GM12878 (cell line): ENCODE results near the gene ARHGEF10L. TPM values are rescaled to one million over a fixed set of nuclear protein-coding genes. Genes with fewer than 3 reads are reported as not detected.

Source experiments
- ATAC-seq: fragments of 200-7000 bp; cut with Tn5 transposase; 3 replicates; pipeline ENCODE4 v1.9.1; 2020; ENCODE audit warnings: mild to moderate bottlenecking, moderate library complexity
- BruUV-seq: library from RNA; stranded (reverse); fragments of 400-500 nt; replicated peaks from 2 replicates; lab custom pipeline; 2021; lab: Mats Ljungman, UMichigan
- CTCF ChIA-PET: fragments of 300-600 bp; sonication (Branson Sonifier 250); formaldehyde crosslinking; extraction: SDS; loops from one replicate; lab custom pipeline; 2021; ENCODE audit warnings: inconsistent platforms; lab: Yijun Ruan, JAX
- POLR2A ChIA-PET: fragments of 350-600 bp; formaldehyde crosslinking; extraction: SDS; loops from one replicate; lab custom pipeline; 2021; ENCODE audit warnings: inconsistent platforms; lab: Charles Lee
- RAD21 ChIA-PET: fragments of 300-600 bp; sonication (Branson Sonifier 250); formaldehyde crosslinking; loops from one replicate; lab custom pipeline; 2023; ENCODE audit warnings: antibody characterized with exemption; ENCODE audit not compliant: unreplicated experiment; lab: Charles Lee
- SMC1A ChIA-PET: fragments of 300-600 bp; sonication (Branson Sonifier 250); formaldehyde crosslinking; loops from one replicate; lab custom pipeline; 2023; ENCODE audit not compliant: unreplicated experiment, uncharacterized antibody; lab: Charles Lee
- DNase-seq: peaks from one replicate; pipeline ENCODE4 v3.0.0-alpha.2; 2011; ENCODE audit warnings: low read depth, low spot score
- FAIRE-seq: peaks from 3 replicates; lab custom pipeline; 2011; peaks lifted over from hg19 to GRCh38; lab: Jason Lieb, UNC
- H2AFZ ChIP-seq: 2 replicates; pipeline ENCODE4 v1.6.0; 2011; ENCODE audit warnings: low read depth, low read length, control low read depth; ENCODE audit not compliant: control insufficient read depth
- H3K27ac ChIP-seq: 2 replicates; pipeline ENCODE4 v1.5.1; 2011; ENCODE audit warnings: control low read depth; ENCODE audit not compliant: control insufficient read depth, insufficient read depth
- H3K27me3 ChIP-seq, 2 experiments: replicated peaks in 1 of 2; 2 replicates each; pipeline versions ENCODE4 v1.6.0 to v1.6.1; 2011; ENCODE audit warnings: low read length in 1 of 2; ENCODE audit not compliant: control insufficient read depth in 2 of 2, insufficient read depth in 2 of 2
- H3K36me3 ChIP-seq, 2 experiments: 2 replicates each; pipeline ENCODE4 v1.5.1; 2011; ENCODE audit warnings: low read length in 1 of 2; ENCODE audit not compliant: control insufficient read depth in 2 of 2, insufficient read depth in 2 of 2
- H3K4me1 ChIP-seq: 2 replicates; pipeline ENCODE4 v1.6.1; 2011; ENCODE audit warnings: mild to moderate bottlenecking, low read length, moderate library complexity, mixed read lengths; ENCODE audit not compliant: control insufficient read depth, insufficient read depth
- H3K4me2 ChIP-seq: 2 replicates; pipeline ENCODE4 v1.6.0; 2011; ENCODE audit warnings: control low read depth; ENCODE audit not compliant: control insufficient read depth, insufficient read depth
- H3K4me3 ChIP-seq: fragments of 200-600 bp; sonication (generic); 2 replicates; pipeline ENCODE4 v1.5.1; 2016
- H3K79me2 ChIP-seq: 2 replicates; pipeline ENCODE4 v1.6.0; 2011; ENCODE audit warnings: low read length; ENCODE audit not compliant: control insufficient read depth, insufficient read depth
- H3K9ac ChIP-seq: 2 replicates; pipeline ENCODE4 v1.8.0; 2011; ENCODE audit warnings: low read length, control low read depth, mixed read lengths; ENCODE audit not compliant: control insufficient read depth, insufficient read depth
- H3K9me3 ChIP-seq: replicated peaks from 3 replicates; pipeline ENCODE4 v1.5.1; 2011; ENCODE audit warnings: mild to moderate bottlenecking, low read length; ENCODE audit not compliant: control insufficient read depth, insufficient read depth
- H4K20me1 ChIP-seq: 2 replicates; pipeline ENCODE4 v1.6.0; 2011; ENCODE audit not compliant: control insufficient read depth, insufficient read depth
- BRCA1 ChIP-seq: IDR thresholded peaks from 2 replicates; pipeline ENCODE4 v1.6.1; 2011; ENCODE audit warnings: low read depth, low read length, improper control_type of control experiment
- GATAD2B ChIP-seq: fragments of 450-650 bp; conservative IDR thresholded peaks from 2 replicates; pipeline ENCODE4 v1.6.1; 2017; ENCODE audit warnings: low read depth, mild to moderate bottlenecking, moderate library complexity
- HCFC1 ChIP-seq: fragments of 150-350 bp; IDR thresholded peaks from 2 replicates; pipeline ENCODE4 v1.6.1; 2014; ENCODE audit warnings: low read length
- HSF1 ChIP-seq: fragments of 150-350 bp; IDR thresholded peaks from 2 replicates; pipeline ENCODE4 v1.6.1; 2014; ENCODE audit warnings: mild to moderate bottlenecking, low read depth, low read length
- IKZF2 ChIP-seq, 2 experiments: fragments of 450-650 bp; IDR thresholded peaks; 2 replicates each; pipeline ENCODE4 v1.6.1; 2017; ENCODE audit warnings: mild to moderate bottlenecking in 2 of 2, moderate library complexity in 2 of 2
- PAX5 ChIP-seq: IDR thresholded peaks from 2 replicates; pipeline ENCODE4 v1.6.1; 2011; ENCODE audit warnings: low read depth, low read length, borderline replicate concordance
- PBX3 ChIP-seq: IDR thresholded peaks from 2 replicates; pipeline ENCODE4 v1.6.1; 2011; ENCODE audit warnings: mild to moderate bottlenecking, low read depth, low read length, moderate library complexity; ENCODE audit not compliant: insufficient replicate concordance
- RAD21 ChIP-seq: IDR thresholded peaks from 2 replicates; pipeline ENCODE4 v1.6.1; 2011; ENCODE audit warnings: mild to moderate bottlenecking, low read depth, low read length, moderate library complexity; ENCODE audit not compliant: insufficient read depth
- SKIL ChIP-seq: fragments of 450-650 bp; IDR thresholded peaks from 2 replicates; pipeline ENCODE4 v1.6.1; 2017; ENCODE audit warnings: mild to moderate bottlenecking, low read depth, inconsistent platforms; ENCODE audit not compliant: poor library complexity, severe bottlenecking
- SRF ChIP-seq, 2 experiments: IDR thresholded peaks; 2 replicates each; pipeline ENCODE4 v1.6.1; 2011; ENCODE audit warnings: low read depth in 2 of 2, low read length in 2 of 2, mild to moderate bottlenecking in 1 of 2, moderate library complexity in 1 of 2
- SUZ12 ChIP-seq: fragments of 200-600 bp; sonication (generic); IDR thresholded peaks from one replicate; pipeline ENCODE4 v1.6.1; 2018; ENCODE audit warnings: antibody characterized with exemption, mild to moderate bottlenecking; ENCODE audit not compliant: unreplicated experiment
- ZBTB33 ChIP-seq: fragments of 450-650 bp; IDR thresholded peaks from 2 replicates; pipeline ENCODE4 v1.6.1; 2017; ENCODE audit warnings: mild to moderate bottlenecking
- ZNF217 ChIP-seq: fragments of 450-650 bp; IDR thresholded peaks from 2 replicates; pipeline ENCODE4 v1.6.1; 2017; ENCODE audit warnings: antibody characterized with exemption, mild to moderate bottlenecking
- WGBS: methylation state at CpG from one replicate; pipeline ENCODE4 v1.1.6; 2016; ENCODE audit warnings: low lambda C conversion rate; ENCODE audit not compliant: insufficient replicate concordance, insufficient coverage; ENCODE audit errors: missing lambda C conversion rate; 5-methylcytosine and 5-hydroxymethylcytosine counted together
- in situ Hi-C: fragments of 300-500 bp; cut with MboI; formaldehyde crosslinking; loops from 9 replicates; pipeline ENCODE4 v1.14.3; 2018; ENCODE audit warnings: mixed read lengths
- intact Hi-C: fragments of 100-400 bp; cut with micrococcal nuclease; formaldehyde crosslinking; loops from one replicate; pipeline ENCODE4 v1.14.2; 2022; ENCODE audit not compliant: unreplicated experiment
- polyA plus RNA-seq, 11 experiments: library from polyadenylated mRNA; depleted of rRNA in 4 of 11; unstranded in 6 of 11; stranded (reverse) in 5 of 11; fragments of >200 nt; fragmentation: Nextera tagmentation in 4 of 11; fragmentation: Illumina TruSeq in 1 of 11; extraction: Ambion mirVana in 4 of 11; extraction: Trizol in 1 of 11; gene quantifications; 1 replicate in 1 of 11; 2 replicates in 10 of 11; pipeline versions ENCODE4 v1.2.1 to v1.2.3, GENCODE V29; 2011 to 2016; ENCODE audit warnings: inconsistent platforms in 2 of 11, missing spikeins in 2 of 11, low read depth in 1 of 11
- total RNA-seq, 4 experiments: library from RNA; depleted of rRNA in 3 of 4; stranded (reverse); fragments of >200 nt in 3 of 4; fragmentation: Illumina TruSeq in 1 of 4; extraction: Trizol in 1 of 4; gene quantifications; 2 replicates each; pipeline versions ENCODE4 v1.2.1 to v1.2.3, GENCODE V29; 2013 to 2021

Gene ARHGEF10L
- total and polyA plus RNA-seq, 10 of the 15 experiments (the other 5 are each of a cell fraction or from before 2014, with no cell fraction given), result 0.05 to 0.94 (median 0.28) TPM; not detected in 2

- no peaks in the 10 kb centered on the region for H3K4me1 ChIP-seq
- H2AFZ ChIP-seq, result no peak overlapping the region
- intact Hi-C loops, result no loop called here
- no peak overlapping the region for H3K27ac ChIP-seq
- FAIRE-seq (no peak), DNase-seq (no peak), ATAC-seq (no peak)
- BruUV-seq, result no TSS peak
- no peaks in the 10 kb centered on the region for H3K79me2 ChIP-seq
- SMC1A ChIA-PET, result interaction anchor here (1.1 to 2.3 kb wide), 2 partner anchors 18 to 86 kb away, joined by 3 to 11 read pairs; no protein-coding TSS in a partner anchor
- no peaks in the 10 kb centered on the region for H3K9me3 ChIP-seq
- RAD21 ChIA-PET, result interaction anchor here (1.3 kb wide), 1 partner anchor 16 kb away, joined by 3 read pairs; no protein-coding TSS in a partner anchor
- no peak overlapping the region for H3K4me3 ChIP-seq
- POLR2A ChIA-PET, result no interaction called here
- H4K20me1 ChIP-seq, result no peaks in the 10 kb centered on the region
- no peak overlapping the region for H3K4me2 ChIP-seq
- 7% methylated on average over 13 of the region's 13 CpGs for WGBS
- no peak overlapping the region for H3K9ac ChIP-seq
- H3K27me3 ChIP-seq, result peaks cover 0 to 3% of the 10 kb centered on the region in 2 experiments; a peak in 3 of 4 replicates
- CTCF ChIA-PET, result interaction anchor here (0.6 to 0.8 kb wide), 2 partner anchors 10 to 26 kb away, joined by 3 read pairs; no protein-coding TSS in a partner anchor
- no peaks in the 10 kb centered on the region for H3K36me3 ChIP-seq
- in situ Hi-C loops, result no loop called here
- TF ChIP-seq IKZF2 (IDR thresholded peaks at IDR 0.05) (no peak), PAX5 (no peak), RAD21 (no peak), BRCA1 (no peak), GATAD2B (no peak), SKIL (no peak), HSF1 (no peak), ZBTB33 (no peak), ZNF217 (no peak), PBX3 (no peak), HCFC1 (no peak), SUZ12 (no peak), SRF (IDR thresholded peaks at IDR 0.05; ENCODE audit: low read depth in 2 of 2, low read length in 2 of 2) (no peak)
These were observed 18.8 kb upstream of the ARHGEF10L start for GRCh38 chr1:17520473-17521319.
